HG02588 (cell line): ENCODE data around the gene RAB6C.
"Not testable (repeated sequence)": the region's sequence is repeated elsewhere in the genome, so short reads cannot be mapped to it uniquely, and the experiment has no call there.

Experiments
- ATAC-seq: cut with Tn5 transposase; IDR thresholded peaks from one replicate; pipeline ENCODE4 v1.9.1; 2021; ENCODE audit warnings: mild to moderate bottlenecking, moderate library complexity; ENCODE audit not compliant: unreplicated experiment

The RAB6C gene

DNA sequence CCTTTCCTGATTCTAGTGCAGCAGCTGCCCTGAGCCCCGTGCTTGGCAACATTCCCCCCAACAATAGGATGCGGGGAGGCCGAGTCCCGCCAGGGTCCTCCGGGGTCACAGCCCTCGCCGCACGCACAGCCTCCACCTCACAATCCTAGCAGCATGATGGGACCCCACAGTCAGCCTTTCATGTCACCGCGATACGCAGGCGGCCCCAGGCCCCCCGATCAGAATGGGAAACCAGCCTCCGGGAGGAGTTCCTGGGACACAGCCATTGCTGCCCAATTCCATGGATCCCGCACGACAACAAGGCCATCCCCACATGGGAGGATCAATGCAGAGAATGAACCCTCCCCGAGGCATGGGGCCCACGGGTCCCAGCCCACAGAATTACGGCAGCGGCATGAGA lies 13.7 kb downstream of the RAB6C start:
- not testable (repeated sequence) for ATAC-seq

DNA sequence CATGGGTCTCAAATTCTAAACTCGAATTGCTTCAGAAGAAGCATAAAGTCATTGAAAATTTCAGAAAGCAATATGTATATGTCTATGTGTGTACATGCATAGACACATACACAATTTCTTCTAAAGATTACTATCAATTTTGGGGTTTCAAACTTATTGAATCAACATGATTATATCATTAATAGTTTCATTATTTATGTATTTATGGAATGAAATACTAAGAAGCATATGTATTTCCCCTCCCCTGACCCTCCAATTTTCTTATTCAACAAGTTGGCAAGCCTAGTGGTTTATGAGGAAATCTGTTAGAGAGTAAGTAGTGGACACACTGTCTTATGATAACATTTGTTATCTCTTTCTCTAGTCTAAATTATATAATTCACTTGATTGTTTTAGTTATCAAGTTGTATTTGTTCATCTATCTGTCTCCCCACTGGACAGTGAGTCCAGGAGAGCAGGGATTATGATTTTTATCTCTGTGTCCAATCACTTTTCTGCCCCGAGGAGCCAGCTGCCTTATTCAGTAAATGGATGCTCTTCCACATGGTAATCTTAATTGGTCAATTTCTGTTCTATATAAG lies 17.3 kb downstream of the RAB6C start:
- ATAC-seq, result not testable (repeated sequence)

DNA sequence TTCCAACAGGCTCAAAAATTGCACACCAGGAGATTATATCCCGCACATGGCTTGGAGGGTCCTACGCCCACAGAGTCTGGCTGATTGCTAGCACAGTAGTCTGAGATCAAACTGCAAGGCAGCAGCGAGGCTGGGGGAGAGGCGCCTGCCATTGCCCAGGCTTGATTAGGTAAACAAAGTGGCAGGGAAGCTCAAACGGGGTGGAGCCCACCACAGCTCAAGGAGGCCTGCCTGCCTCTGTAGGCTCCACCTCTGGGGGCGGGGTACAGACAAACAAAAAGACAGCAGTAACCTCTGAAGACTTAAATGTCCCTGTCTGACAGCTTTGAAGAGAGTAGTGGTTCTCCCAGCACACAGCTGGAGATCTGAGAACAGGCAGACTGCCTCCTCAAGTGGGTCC lies 19.3 kb downstream of the RAB6C start:
- ATAC-seq, result not testable (repeated sequence)

DNA sequence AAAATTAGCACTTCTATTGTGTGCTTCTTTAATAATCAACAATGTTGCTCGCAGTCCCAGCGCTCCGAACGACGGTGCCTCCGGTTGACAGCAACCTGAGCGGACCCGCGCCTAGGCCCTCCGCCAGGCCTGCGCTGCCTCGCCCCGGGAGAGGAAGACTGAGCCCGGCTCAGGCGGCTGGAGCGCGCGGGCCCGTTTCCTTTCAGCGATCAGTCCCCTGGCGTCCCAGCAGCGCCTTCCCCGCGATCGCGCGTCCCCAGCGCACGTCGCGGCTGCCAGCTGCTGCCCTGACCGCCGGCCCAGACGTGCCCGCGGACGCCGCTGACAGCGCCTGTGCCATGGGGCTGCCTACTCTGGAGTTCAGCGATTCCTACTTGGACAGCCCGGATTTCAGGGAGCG lies 26.4 kb downstream of the RAB6C start:
- not testable (repeated sequence) for ATAC-seq

DNA sequence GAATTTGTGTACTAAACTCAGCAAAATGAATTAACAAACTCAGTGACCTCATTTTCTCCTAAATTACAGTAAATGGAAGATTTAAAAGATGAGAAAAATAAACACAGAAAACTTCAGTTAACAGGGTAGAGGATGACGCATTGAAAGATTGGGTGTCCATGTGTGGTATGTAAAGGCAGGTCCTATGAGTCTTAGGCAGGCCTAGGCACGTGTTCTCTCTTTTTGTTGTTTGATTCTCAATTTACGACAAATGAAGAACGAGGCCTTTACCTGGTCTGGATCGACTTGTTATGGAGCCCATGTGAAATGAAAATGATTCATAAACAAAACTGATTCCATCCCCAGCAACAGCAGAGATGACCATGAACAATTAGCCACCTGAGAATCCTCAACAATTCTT lies 37.2 kb downstream of the RAB6C start:
- ATAC-seq, result not testable (repeated sequence)

DNA sequence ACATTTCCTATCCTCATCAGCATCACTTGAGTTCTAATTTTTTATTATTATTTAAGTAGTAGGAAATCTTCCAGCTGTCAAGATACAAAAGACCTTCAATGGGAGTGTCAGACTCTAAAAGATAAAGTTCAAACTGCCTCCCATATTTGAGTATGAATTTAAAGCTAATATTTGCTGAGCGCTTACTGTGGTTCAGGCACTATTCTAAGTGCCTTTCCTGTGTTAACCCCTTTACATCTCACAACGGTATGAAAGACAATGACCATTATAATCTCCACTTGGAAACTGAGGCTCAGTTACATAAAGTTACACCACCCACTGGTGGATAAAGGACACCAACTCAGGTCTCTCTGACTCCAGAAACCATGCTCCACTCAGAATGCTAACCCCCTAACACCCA lies 39.9 kb downstream of the RAB6C start:
- ATAC-seq, result no peak

DNA sequence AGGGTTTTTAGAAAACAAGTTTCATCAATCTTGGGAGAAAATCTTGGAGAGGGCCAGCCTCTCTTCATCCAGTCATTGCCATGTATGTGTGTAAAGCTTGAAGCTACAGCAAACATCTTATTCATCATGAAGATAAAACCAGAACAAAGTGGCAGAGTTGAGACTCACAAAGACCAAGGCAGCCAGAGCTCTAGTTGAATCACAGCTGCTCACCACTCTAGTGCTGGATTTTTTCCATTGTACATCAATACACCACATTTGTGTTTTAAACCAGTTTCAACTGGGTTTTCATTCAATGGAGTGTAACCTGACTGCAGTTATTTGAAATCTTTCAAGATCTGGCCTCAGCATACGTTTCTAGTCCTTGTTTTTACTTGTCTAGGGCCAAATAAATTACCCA lies 40.6 kb downstream of the RAB6C start:
- not testable (repeated sequence) for ATAC-seq

DNA sequence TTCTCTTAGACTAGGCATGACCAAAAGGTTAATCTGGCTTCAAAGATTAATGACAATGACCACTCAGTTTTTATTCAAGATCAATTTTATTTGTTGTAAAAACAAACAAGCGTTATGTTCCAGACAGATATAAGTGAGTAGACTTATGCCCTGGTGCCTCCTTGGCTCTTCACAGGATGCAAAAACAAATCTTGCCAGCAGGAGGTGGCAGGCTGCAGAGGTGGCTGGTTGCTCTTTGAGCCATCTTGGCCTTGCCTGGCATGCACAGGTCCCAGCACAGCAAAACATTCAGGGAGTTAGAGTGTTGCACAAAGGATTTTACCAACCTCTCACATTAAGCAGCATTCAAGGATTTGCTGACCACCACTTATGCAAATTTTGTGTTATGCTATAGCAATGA lies 46.5 kb downstream of the RAB6C start:
- ATAC-seq, result not testable (repeated sequence)
